Measurements from ENCODE around the gene TSPEAR.

- no peak for TF ChIP-seq CTCF (IDR thresholded peaks at IDR 0.05; ENCODE audit: low read depth, low read length, poor library complexity, severe bottlenecking)
- no peak for TF ChIP-seq EZH2phosphoT487 (IDR thresholded peaks at IDR 0.05; ENCODE audit: borderline replicate concordance, low read length)
Observed at GRCh38 chr21:44599264-44600029, 111.9 kb downstream of the TSPEAR start.

Data from DOHH2 (cell line).